BJ (cell line): Measurements from ENCODE around the gene SYNPO2. TPM values are rescaled to one million over a fixed set of nuclear protein-coding genes. Genes with fewer than 3 reads are reported as not detected.

Experiments used
- CTCF ChIA-PET: fragments of 350-600 bp; formaldehyde crosslinking; extraction: SDS; loops from one replicate; lab custom pipeline; 2021; ENCODE audit warnings: antibody characterized with exemption, inconsistent platforms; lab: Yijun Ruan, JAX
- POLR2A ChIA-PET: fragments of 300-600 bp; sonication (Branson Sonifier 250); formaldehyde crosslinking; extraction: SDS; loops from one replicate; lab custom pipeline; 2021; ENCODE audit warnings: antibody characterized with exemption; lab: Charles Lee
- DNase-seq: peaks from one replicate; pipeline ENCODE4 v3.0.0-alpha.2; 2011; ENCODE audit warnings: low read depth
- H3K27me3 ChIP-seq: 2 replicates; pipeline ENCODE4 v1.6.0; 2011; ENCODE audit warnings: low read length; ENCODE audit not compliant: control insufficient read depth, insufficient read depth
- H3K36me3 ChIP-seq: 2 replicates; pipeline ENCODE4 v1.5.1; 2011; ENCODE audit warnings: low read length; ENCODE audit not compliant: control insufficient read depth, insufficient read depth
- H3K4me3 ChIP-seq: 2 replicates; pipeline ENCODE4 v1.5.1; 2011; ENCODE audit warnings: low read depth, mild to moderate bottlenecking, control low read depth, low read length
- polyA plus RNA-seq: library from polyadenylated mRNA; depleted of rRNA; stranded (reverse); fragments of >200 nt; gene quantifications from 2 replicates; pipeline ENCODE4 v1.2.3, GENCODE V29; 2011
- TF ChIP-seq, protein P1 (sequence below): IDR thresholded peaks from 2 replicates; pipeline ENCODE4 v1.5.1; 2011; ENCODE audit warnings: low read depth, mild to moderate bottlenecking, control low read depth, inconsistent platforms, low read length, moderate library complexity; ENCODE audit not compliant: insufficient read depth

Gene SYNPO2
- polyA plus RNA-seq, 1 experiment, result 39.9 TPM

DNA sequence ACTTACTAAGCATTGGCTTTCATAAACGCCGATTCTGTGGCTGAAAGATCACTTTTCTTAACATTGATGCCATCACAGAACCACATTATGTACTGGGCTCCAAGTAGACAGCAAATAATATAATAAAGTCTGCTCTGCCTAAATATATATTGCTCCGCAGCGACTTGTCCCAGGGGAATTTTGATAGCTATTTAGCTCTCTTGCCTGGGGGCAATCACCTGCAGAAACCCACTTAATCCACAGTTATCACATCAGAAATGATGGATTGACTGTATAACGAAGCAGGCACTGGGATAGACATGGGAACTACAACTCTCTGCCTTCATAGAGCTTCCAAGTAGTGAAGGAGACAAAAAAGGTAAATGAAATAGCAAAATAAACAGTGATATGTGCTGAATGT lies 199.0 kb downstream of the SYNPO2 start:
- DNase-seq, result no peak
- Histone ChIP-seq H3K36me3 (no peaks in the 10 kb centered on the region), H3K27me3 (no peaks in the 10 kb centered on the region), H3K4me3 (no peak overlapping the region)
- ChIA-PET CTCF (interaction anchor here (0.9 to 2.1 kb wide), 6 partner anchors 8 to 141 kb away, joined by 3 to 8 read pairs (median 4); no protein-coding TSS in a partner anchor), POLR2A (interaction anchor here (0.6 kb wide), 1 partner anchor 93 kb away, joined by 3 read pairs; no protein-coding TSS in a partner anchor)
- TF ChIP-seq, protein P1, sequence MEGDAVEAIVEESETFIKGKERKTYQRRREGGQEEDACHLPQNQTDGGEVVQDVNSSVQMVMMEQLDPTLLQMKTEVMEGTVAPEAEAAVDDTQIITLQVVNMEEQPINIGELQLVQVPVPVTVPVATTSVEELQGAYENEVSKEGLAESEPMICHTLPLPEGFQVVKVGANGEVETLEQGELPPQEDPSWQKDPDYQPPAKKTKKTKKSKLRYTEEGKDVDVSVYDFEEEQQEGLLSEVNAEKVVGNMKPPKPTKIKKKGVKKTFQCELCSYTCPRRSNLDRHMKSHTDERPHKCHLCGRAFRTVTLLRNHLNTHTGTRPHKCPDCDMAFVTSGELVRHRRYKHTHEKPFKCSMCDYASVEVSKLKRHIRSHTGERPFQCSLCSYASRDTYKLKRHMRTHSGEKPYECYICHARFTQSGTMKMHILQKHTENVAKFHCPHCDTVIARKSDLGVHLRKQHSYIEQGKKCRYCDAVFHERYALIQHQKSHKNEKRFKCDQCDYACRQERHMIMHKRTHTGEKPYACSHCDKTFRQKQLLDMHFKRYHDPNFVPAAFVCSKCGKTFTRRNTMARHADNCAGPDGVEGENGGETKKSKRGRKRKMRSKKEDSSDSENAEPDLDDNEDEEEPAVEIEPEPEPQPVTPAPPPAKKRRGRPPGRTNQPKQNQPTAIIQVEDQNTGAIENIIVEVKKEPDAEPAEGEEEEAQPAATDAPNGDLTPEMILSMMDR, result no peak

GRCh38 chr4:119093042-119093827 lies 204.6 kb downstream of the SYNPO2 start:
- CTCF ChIA-PET, result interaction anchor here (0.5 kb wide), 1 partner anchor 190 kb away, joined by 3 read pairs; no protein-coding TSS in a partner anchor
- DNase-seq, result no peak
- TF ChIP-seq, protein P1, result no peak
- Histone ChIP-seq H3K27me3 (no peaks in the 10 kb centered on the region), H3K4me3 (no peak overlapping the region), H3K36me3 (no peaks in the 10 kb centered on the region)
- POLR2A ChIA-PET, result no interaction called here

DNA sequence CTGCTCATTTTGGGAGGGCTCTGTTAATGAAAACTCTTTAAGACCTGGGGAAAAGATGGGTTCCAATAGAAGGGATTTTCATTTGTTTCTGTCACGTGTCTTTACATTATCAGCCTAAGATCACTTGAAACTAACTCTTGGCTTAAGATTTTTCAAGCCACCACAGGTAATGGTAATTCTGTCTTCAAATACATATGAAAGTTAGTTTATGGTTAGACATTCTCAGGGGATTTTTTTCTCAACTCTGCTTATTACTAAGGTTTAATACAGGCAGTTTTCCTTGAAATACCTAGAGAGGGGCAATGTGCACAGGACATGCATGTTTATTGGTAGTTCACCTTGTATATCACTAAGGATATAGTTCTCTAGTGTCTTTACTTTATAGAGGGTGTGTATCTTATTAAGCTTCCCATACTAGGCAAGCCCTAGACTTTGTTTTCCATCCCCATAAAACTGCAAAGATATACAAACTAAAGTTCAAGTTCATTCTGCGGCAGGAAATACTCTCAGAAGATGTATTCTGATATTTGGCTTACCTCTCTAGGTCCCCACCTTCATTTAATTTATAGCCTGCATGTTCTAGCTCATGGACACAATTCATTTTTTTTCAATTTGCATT lies 208.7 kb downstream of the SYNPO2 start:
- no peak overlapping the region for H3K4me3 ChIP-seq
- no peaks in the 10 kb centered on the region for H3K27me3 ChIP-seq
- ChIA-PET POLR2A (no interaction called here), CTCF (interaction anchor here (1.2 kb wide), 1 partner anchor 10 kb away, joined by 4 read pairs; no protein-coding TSS in a partner anchor)
- no peaks in the 10 kb centered on the region for H3K36me3 ChIP-seq
- no peak for DNase-seq
- TF ChIP-seq, protein P1, result no peak

- no peak for DNase-seq
- TF ChIP-seq, protein P1, result no peak
- Histone ChIP-seq H3K27me3 (no peaks in the 10 kb centered on the region), H3K4me3 (no peak overlapping the region), H3K36me3 (no peaks in the 10 kb centered on the region)
- ChIA-PET POLR2A (no interaction called here), CTCF (interaction anchor here (1.2 to 1.3 kb wide), 2 partner anchors 11 kb away, joined by 4 to 5 read pairs; no protein-coding TSS in a partner anchor)
Observed at GRCh38 chr4:119098306-119098705, 209.7 kb downstream of the SYNPO2 start.
